ENCODE data around the gene SAYSD1.
"Not testable (repeated sequence)": the region's sequence is repeated elsewhere in the genome, so short reads cannot be mapped to it uniquely, and the experiment has no call there.

SAYSD1 gene

GRCh38 chr6:39114704-39115599 lies at the start of gene SAYSD1:
Gene SAYSD1, minus strand, starts transcription at chr6:39115186. Its CDS starts 97 bp downstream, at chr6:39115089.
- peak; percentile 89 for DNase-seq (ENCODE audit: low spot score)

GRCh38 chr6:39157511-39157910 lies 42.5 kb upstream of the SAYSD1 start:
- no peak for DNase-seq (ENCODE audit: low spot score)

GRCh38 chr6:39156801-39157200 lies 41.8 kb upstream of the SAYSD1 start:
- no peak for DNase-seq (ENCODE audit: low spot score)

GRCh38 chr6:39154705-39155104 lies 39.7 kb upstream of the SAYSD1 start:
- DNase-seq (ENCODE audit: low spot score): no peak

- no peak for DNase-seq (ENCODE audit: low spot score)
Measured at GRCh38 chr6:39153766-39154397, 38.9 kb upstream of the SAYSD1 start.

GRCh38 chr6:39152262-39152661 lies 37.3 kb upstream of the SAYSD1 start:
- DNase-seq (ENCODE audit: low spot score): no peak

- DNase-seq (ENCODE audit: low spot score): no peak
Measured at GRCh38 chr6:39151211-39151610, 36.2 kb upstream of the SAYSD1 start.

- DNase-seq (ENCODE audit: low spot score): no peak
Measured at GRCh38 chr6:39144481-39145173, 29.6 kb upstream of the SAYSD1 start.

GRCh38 chr6:39143238-39143930 lies 28.4 kb upstream of the SAYSD1 start:
- no peak for DNase-seq (ENCODE audit: low spot score)

GRCh38 chr6:39140556-39141167 lies 25.7 kb upstream of the SAYSD1 start:
- peak; percentile 73 for DNase-seq (ENCODE audit: low spot score)

GRCh38 chr6:39137245-39137644 lies 22.3 kb upstream of the SAYSD1 start:
- no peak for DNase-seq (ENCODE audit: low spot score)

GRCh38 chr6:39136207-39136606 lies 21.2 kb upstream of the SAYSD1 start:
- DNase-seq (ENCODE audit: low spot score): not testable (repeated sequence)

GRCh38 chr6:39134761-39135160 lies 19.8 kb upstream of the SAYSD1 start:
- not testable (repeated sequence) for DNase-seq (ENCODE audit: low spot score)

- DNase-seq (ENCODE audit: low spot score): no peak
Measured at GRCh38 chr6:39130691-39131090, 15.7 kb upstream of the SAYSD1 start.

GRCh38 chr6:39128832-39129231 lies 13.8 kb upstream of the SAYSD1 start:
- no peak for DNase-seq (ENCODE audit: low spot score)

GRCh38 chr6:39128106-39128505 lies 13.1 kb upstream of the SAYSD1 start:
- no peak for DNase-seq (ENCODE audit: low spot score)

GRCh38 chr6:39124114-39124513 lies 9.1 kb upstream of the SAYSD1 start:
- DNase-seq (ENCODE audit: low spot score): no peak

- DNase-seq (ENCODE audit: low spot score): no peak
Measured at GRCh38 chr6:39118921-39119320, 3.9 kb upstream of the SAYSD1 start.

- no peak for DNase-seq (ENCODE audit: low spot score)
Measured at GRCh38 chr6:39114388-39114703, 640 bp downstream of the SAYSD1 start.

- no peak for DNase-seq (ENCODE audit: low spot score)
Measured at GRCh38 chr6:39113788-39114187, 1.2 kb downstream of the SAYSD1 start.

- no peak for DNase-seq (ENCODE audit: low spot score)
Measured at GRCh38 chr6:39111280-39111679, 3.7 kb downstream of the SAYSD1 start.

Data from kidney capillary endothelial cell (primary cell).